Uterus (tissue), 4 donors: ENCODE results near the gene THSD1. TPM values are rescaled to one million over a fixed set of nuclear protein-coding genes. Genes with fewer than 3 reads are reported as not detected.

Source experiments
- DNase-seq, 2 donors: peaks; one replicate each; pipeline ENCODE4 v3.0.0-alpha.2; 2019 to 2020
- H3K27ac ChIP-seq, 2 donors: fragments of 200-600 bp; sonication (generic); 1 replicate in 1 of 2; 2 replicates in 1 of 2; pipeline ENCODE4 v1.5.1; 2016 to 2018
- H3K27me3 ChIP-seq, 2 donors: fragments of 200-600 bp; sonication (generic); one replicate each; pipeline ENCODE4 v1.5.1; 2018 to 2019; ENCODE audit warnings: control low read depth in 1 of 2
- H3K36me3 ChIP-seq, 2 donors: fragments of 200-600 bp; sonication (generic); one replicate each; pipeline ENCODE4 v1.5.1; 2019; ENCODE audit warnings: control low read depth in 1 of 2
- H3K4me1 ChIP-seq, 2 donors: fragments of 200-600 bp; sonication (generic); one replicate each; pipeline ENCODE4 v1.5.1; 2018 to 2019; ENCODE audit warnings: control low read depth in 1 of 2
- H3K4me3 ChIP-seq, 2 donors: fragments of 200-600 bp; sonication (generic); 1 replicate in 1 of 2; 2 replicates in 1 of 2; pipeline ENCODE4 v1.5.1; 2018 to 2019; ENCODE audit warnings: mild to moderate bottlenecking in 1 of 2
- H3K9me3 ChIP-seq, 2 donors: fragments of 200-600 bp; sonication (generic); one replicate each; pipeline ENCODE4 v1.5.1; 2019; ENCODE audit warnings: control low read depth in 1 of 2
- CTCF ChIP-seq, 4 experiments: fragments of 200-600 bp in 2 of 4; fragments of 450-650 bp in 2 of 4; sonication (generic) in 2 of 4; IDR thresholded peaks; one replicate each; pipeline ENCODE4 v1.5.1; 2016 to 2019; ENCODE audit warnings: antibody characterized with exemption in 4 of 4, mild to moderate bottlenecking in 2 of 4, moderate library complexity in 1 of 4
- POLR2A ChIP-seq, 2 donors: fragments of 450-650 bp; IDR thresholded peaks; one replicate each; pipeline ENCODE4 v1.6.1; 2016; ENCODE audit warnings: antibody characterized with exemption in 2 of 2, mild to moderate bottlenecking in 1 of 2, moderate library complexity in 1 of 2
- intact Hi-C: fragments of 100-400 bp; cut with DNase I; formaldehyde crosslinking; loops from one replicate; pipeline ENCODE4 v1.15.1; 2023; ENCODE audit warnings: low total_unique reads
- total RNA-seq, 4 donors: library from RNA; depleted of rRNA in 3 of 4; stranded (reverse); fragments of >200 nt in 3 of 4; gene quantifications; one replicate each; pipeline versions ENCODE4 v1.1.0 to v1.2.4, GENCODE V29; 2014 to 2023
- donor health status: DM: yes; HTN: yes; CAD: no.

THSD1 gene
- 10 to 100 TPM in 3 of 4 donors, 1 to 10 TPM in 1; 5.3 to 31.2 (median 20.1) TPM for total RNA-seq

GRCh38 chr13:52405767-52406494 is at the start of gene THSD1:
Gene THSD1 (minus strand): TSS chr13:52406172. CDS start chr13:52402600, 3,572 bp downstream.
- TF ChIP-seq CTCF (IDR thresholded peaks at IDR 0.05) (no peak), POLR2A (IDR thresholded peaks at IDR 0.05) (peak in 1 of 2 donors; percentile 22)
- intact Hi-C loops = no loop called here
- Histone ChIP-seq H3K9me3 (no peaks in the 10 kb centered on the region), H3K27me3 (no peaks in the 10 kb centered on the region), H3K36me3 (no peaks in the 10 kb centered on the region), H3K27ac (peak within 1 kb of the TSS; percentile 24 to 47), H3K4me3 (peak within 1 kb of the TSS; percentile 22 to 35), H3K4me1 (no peaks in the 10 kb centered on the region)
- DNase-seq = peak; percentile 52 to 59

- Histone ChIP-seq H3K27ac (peak overlapping the region; percentile 84 to 93), H3K27me3 (no peaks in the 10 kb centered on the region), H3K4me3 (peak overlapping the region; percentile 75 to 76), H3K4me1 (no peaks in the 10 kb centered on the region), H3K9me3 (no peaks in the 10 kb centered on the region), H3K36me3 (no peaks in the 10 kb centered on the region)
- TF ChIP-seq CTCF (IDR thresholded peaks at IDR 0.05) = no peak
- no peak for TF ChIP-seq POLR2A (IDR thresholded peaks at IDR 0.05)
- DNase-seq = peak; percentile 50 to 63
- intact Hi-C loops = no loop called here
Measured at GRCh38 chr13:52455677-52456041, 49.7 kb upstream of the THSD1 start.

GRCh38 chr13:52454820-52455676 is 49.1 kb upstream of the THSD1 start, which contains the start of gene CKAP2:
Gene CKAP2 (plus strand): TSS chr13:52455478. CDS start chr13:52455557, 79 bp downstream.
- no peaks in the 10 kb centered on the region for H3K4me1 ChIP-seq
- intact Hi-C loops = no loop called here
- no peaks in the 10 kb centered on the region for H3K27me3 ChIP-seq
- no peaks in the 10 kb centered on the region for H3K9me3 ChIP-seq
- no peak for TF ChIP-seq CTCF (IDR thresholded peaks at IDR 0.05)
- peak; percentile 75 to 90 for TF ChIP-seq POLR2A (IDR thresholded peaks at IDR 0.05)
- H3K27ac ChIP-seq = peak within 1 kb of the TSS; percentile 84 to 93
- H3K4me3 ChIP-seq = peak within 1 kb of the TSS; percentile 75 to 76
- H3K36me3 ChIP-seq = no peaks in the 10 kb centered on the region
- peak; percentile 90 to 93 for DNase-seq

- TF ChIP-seq CTCF (IDR thresholded peaks at IDR 0.05) = no peak
- TF ChIP-seq POLR2A (IDR thresholded peaks at IDR 0.05) = no peak
- Histone ChIP-seq H3K27ac (peak overlapping the region; percentile 84 to 93), H3K9me3 (no peaks in the 10 kb centered on the region), H3K36me3 (no peaks in the 10 kb centered on the region), H3K4me3 (peak overlapping the region; percentile 75 to 76), H3K27me3 (no peaks in the 10 kb centered on the region), H3K4me1 (no peaks in the 10 kb centered on the region)
- no peak for DNase-seq
- intact Hi-C loops = no loop called here
Measured at GRCh38 chr13:52454459-52454819, 48.5 kb upstream of the THSD1 start.

GRCh38 chr13:52452470-52452869 is 46.5 kb upstream of the THSD1 start:
- TF ChIP-seq CTCF (IDR thresholded peaks at IDR 0.05) (no peak), POLR2A (IDR thresholded peaks at IDR 0.05) (no peak)
- DNase-seq = no peak
- H3K4me3 ChIP-seq = no peak overlapping the region
- H3K36me3 ChIP-seq = no peaks in the 10 kb centered on the region
- no peaks in the 10 kb centered on the region for H3K9me3 ChIP-seq
- H3K4me1 ChIP-seq = no peaks in the 10 kb centered on the region
- H3K27me3 ChIP-seq = no peaks in the 10 kb centered on the region
- intact Hi-C loops = no loop called here
- no peak overlapping the region for H3K27ac ChIP-seq
